ENCODE measurements around the gene TSC22D3.
"Not testable (repeated sequence)": the region's sequence is repeated elsewhere in the genome, so short reads cannot be mapped to it uniquely, and the experiment has no call there.

TSC22D3 gene

DNA sequence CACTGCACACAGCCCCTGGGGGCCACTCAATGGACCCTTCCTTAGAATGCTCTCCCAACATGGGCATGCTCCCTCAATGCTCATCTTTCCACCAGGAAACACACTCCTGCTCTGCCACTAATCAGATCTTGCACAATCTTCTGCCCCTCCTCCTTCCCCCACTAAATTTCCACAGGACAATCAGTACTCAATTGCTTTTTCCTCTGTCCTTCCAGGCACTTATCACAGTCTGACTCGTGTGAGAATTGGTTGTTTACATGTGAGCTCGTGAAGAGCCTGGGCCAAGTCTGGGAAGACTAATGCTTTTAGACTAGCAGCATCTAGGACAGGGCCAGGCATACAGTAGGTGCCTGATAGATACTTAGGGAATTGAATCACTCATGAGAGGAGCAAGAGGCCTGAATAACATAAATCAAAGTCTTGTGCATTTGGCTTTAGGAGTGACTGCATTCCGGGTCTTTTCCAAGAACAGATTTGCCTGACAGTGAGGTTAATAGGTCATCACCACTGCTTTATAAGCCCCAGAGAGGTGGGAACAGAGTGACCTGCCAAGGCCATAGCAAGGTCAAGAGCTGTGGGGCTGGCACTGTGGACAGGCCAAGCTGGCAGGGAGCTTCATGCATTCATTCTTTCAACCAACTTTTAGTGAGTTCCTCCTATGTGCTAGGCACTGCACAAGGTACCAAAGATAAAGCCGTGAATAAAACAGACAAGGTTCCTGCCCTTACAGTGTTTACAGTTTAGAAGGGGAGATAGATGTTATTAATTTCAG is 92.3 kb downstream of the TSC22D3 start:
- DNase-seq (ENCODE audit: low read depth in 2 of 2): no peak

DNA sequence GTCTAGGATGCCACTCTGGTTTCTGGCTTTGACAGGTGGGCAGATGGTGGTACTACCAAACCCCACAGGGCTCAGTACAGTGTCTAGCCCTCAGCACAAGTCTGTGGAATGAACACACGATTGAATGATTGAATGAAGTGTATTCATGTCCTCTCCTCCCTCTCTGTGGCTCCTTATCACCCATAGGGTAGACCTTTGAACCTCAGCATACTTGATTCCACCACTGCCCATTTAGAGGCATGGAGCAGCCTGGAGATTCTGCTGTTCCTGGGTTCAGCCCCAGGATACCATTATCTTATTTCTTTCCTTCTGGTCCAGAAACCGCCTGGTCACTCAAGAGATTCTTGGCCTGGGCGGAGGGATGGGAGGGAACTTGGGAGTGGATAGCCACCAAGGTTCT is 93.3 kb downstream of the TSC22D3 start:
- DNase-seq (ENCODE audit: low read depth in 2 of 2): no peak

DNA sequence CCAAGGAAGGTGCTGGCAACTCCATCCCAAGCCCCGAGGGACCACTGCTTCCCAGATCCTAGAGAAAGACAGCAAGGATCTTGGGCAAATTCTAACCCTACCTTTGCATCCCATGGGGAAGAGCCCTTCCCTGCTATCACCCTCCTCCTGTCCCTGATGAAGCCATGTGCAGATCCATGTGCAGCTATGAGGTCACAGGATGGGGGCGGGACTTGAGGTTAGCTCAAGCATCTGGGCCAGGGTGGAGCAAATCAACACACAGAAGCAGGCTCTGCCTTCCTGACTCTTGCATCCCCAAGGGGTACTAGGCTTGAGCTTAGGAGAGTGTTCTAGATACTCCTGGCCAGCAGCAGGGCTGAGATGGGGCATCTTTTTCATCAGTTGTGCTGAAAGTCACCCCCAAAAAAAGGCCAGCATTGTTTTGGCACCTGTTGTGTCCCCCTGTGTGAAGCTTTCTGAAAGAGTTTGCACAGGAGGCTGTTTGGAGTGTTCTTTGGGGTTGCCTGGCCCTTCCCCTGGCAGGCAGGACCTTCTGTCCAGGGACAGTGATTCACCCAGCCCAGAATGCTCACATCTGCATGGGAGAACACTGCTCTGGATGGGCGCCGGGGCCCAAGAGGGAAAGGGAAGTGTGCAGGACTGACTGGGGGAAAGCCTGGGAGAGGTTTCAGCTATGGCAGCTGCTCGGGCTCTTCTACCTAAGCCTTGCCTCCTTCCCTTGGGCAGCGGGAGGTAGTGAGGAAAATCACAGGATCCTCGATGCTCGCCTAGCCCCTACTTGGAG is 96.4 kb downstream of the TSC22D3 start:
- peak; percentile 44 to 45 for DNase-seq (ENCODE audit: low read depth in 2 of 2)

DNA sequence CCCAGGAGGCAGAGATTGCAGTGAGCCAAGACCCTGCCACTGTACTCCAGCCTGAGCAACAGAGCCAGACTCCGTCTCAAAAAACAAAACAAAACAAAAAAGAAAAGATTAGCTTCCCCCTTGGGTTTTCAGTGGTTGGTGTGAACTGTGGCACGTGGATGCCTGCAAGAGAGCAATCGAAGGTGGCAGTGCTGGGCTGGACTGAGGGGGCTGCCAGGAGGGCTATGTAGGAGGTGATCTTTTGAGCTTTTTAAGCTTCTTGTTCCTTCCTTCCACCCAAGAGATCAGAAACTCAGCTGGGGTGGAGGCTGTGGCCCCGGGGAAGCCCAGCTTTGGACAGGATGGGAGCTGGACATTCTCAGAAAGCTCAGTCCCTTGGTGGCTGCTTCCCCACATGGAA is 97.7 kb downstream of the TSC22D3 start:
- no peak for DNase-seq (ENCODE audit: low read depth in 2 of 2)

DNA sequence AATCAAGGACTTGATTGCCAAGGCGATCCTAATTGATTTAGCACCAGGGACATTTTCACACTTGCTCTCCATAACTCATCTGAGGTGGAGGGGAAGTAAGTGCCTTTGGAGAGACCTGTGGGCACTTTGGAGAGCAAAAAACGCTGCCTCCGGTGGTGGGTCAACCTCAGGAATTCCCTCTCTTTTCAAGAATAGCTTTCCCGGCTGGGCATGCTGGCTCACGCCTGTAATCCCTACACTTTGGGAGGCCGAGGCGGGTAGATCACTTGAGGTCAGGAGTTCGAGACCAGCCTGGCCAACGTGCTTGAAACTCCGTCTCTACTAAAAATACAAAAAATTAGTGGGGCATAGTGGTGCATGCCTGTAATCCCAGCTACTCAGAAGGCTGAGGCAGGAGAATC is 98.1 kb downstream of the TSC22D3 start:
- no peak for DNase-seq (ENCODE audit: low read depth in 2 of 2)

DNA sequence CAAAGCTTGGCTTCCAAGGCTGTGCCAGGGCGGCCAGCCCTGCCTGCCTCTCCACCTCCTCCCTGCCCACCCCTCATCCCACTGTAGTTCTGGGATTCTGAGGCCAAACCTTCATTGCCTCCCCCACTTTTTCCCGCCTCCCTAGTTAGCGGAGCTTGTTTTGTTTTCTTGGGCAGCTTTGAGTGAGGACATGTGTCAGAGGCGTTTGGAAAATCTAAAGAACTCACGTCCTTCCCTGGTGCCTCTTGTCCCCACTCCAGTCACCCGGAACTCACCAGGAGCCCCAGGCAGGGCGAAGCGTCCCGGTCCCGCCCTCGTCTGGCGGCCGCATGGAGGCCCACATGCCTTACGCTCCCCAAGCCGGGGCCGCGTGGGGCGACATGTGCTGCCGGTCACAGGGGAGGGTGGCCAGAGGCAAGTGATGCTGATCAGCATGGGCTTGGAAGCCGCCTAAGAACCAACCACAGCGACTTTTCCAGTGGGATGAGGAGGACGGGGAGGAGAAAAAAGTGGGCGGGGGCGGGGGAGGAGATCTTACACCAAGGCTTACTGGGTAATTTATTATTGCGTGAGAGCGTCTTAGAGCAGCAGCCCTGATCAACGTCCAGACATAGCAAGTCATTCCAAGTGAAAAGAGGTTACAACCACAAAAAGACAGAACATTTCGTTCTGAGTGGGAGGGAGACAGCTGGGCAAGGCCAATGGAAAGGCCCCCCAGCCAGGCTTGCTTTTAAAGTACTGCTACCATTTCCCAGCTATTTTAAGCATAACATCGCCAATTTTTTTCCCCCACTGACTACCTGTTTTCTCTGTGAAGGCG is 98.8 kb downstream of the TSC22D3 start:
- peak in 1 of 2 donors; percentile 35 for DNase-seq (ENCODE audit: low read depth in 2 of 2)

DNA sequence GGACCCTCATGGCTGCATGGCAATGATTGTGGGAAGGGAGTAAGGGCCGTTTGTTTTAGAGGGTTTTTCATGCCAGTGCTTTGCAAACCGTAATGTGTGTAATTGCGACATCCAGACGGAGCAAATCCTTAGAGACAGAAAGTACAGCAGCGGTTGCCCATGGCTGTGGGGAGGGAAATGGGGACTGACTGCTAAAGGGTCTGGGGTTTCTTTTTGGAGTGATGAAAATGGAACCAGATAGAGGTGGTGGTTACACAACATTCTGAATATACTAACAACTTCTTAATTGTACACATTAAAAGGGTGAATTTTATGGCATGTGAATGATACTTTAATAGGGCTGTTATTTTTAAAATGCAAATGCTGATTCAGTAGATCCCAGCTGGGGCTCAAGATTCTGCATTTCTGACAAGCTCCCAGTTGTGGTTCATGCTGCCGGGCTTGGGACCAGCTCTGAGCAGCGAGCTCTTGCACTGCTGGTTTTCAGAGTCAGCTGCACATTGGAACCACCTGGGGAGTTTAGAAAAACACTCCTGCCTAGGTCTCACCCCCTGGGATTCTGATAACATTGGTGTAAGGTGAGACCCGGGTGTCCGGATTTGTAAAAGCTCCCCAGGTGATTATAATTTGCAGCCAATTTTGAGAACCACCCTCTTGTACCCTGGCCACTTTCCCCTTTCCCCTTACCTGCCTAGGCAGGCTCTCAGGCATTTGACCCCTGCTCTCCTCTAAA is 99.6 kb downstream of the TSC22D3 start:
- DNase-seq (ENCODE audit: low read depth in 2 of 2): no peak

DNA sequence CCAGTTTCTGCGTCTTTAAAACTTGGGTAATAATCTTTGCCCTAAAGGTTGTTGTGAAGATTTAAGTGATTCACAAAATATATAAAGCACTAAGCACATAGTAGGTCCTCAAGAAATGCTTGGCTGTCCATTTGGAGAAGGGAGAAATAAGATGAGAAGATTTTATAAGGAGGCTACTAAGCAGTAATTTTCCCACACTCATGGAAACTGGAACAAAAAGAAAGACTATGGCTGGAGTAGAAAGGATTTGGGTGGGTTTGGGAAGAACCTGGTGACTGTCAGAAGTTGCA is 100.3 kb downstream of the TSC22D3 start:
- no peak for DNase-seq (ENCODE audit: low read depth in 2 of 2)

DNA sequence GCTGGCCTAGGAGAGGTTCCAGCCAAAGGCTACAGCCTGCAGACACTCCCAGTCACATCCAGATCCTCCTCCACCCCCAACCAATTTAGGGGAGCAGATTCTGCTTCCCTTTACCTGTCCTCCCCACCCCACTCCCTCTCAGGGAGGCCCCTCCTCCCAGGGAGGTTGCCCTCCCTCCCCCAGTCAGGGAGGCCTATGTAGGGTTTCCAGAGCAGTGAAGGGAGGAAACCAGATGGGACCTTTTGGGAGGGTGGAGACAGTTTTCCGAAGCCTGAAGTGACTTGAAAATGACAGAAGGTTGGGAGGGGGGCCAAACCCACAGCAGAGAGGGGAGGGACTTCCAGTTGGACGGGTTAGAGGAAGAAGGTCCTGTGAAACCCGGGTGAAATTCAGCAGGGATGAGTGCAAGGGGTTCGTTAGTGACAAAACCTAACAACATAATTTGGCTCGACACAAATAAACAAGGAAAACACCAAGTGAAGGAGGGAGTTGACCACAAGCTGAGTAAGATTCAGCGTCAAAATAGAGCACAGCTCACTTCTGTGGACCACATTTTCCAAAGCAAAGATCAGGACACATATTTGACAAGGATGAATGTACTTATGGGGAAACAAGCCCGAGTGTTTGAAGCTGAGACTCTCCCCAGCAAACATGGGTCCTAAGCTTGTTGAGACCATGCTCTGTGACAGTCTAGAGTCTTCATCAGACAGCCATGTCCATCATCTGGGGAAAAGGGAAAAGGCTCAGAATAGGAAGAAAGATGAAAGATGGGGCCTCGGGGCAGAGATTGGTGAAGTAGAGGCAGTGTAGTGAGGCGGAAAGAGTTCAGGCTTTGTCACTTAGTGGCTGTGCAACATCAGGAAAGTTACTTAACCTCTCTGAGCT is 100.9 kb downstream of the TSC22D3 start:
- DNase-seq (ENCODE audit: low read depth in 2 of 2): no peak

DNA sequence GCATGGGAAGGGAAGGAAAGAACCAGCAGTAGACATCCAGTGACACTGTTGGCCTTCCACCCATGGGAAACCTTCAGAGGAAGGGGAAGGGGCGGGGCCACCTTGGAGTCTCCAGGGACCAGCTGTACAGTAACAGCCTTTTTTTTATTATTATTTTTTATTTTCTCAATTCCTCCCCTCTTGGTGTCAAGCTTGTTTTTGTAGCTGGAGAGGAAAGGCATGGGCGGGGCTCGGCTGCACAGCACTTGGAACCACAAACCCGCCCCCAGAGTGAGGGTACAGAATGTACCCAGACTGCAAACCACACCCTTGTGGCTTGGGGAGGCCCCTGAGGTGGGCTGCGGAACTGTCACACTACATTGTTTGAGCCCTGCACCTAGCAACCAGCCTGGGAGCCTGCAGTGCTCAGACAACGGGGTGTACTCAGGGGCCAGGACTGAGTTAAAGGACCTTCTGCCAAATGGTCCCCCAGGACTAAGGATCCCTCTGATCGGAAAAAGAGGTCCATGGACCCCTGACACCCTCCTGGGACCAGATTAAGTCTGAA is 101.6 kb downstream of the TSC22D3 start:
- DNase-seq (ENCODE audit: low read depth in 2 of 2): peak; percentile 67 to 83

DNA sequence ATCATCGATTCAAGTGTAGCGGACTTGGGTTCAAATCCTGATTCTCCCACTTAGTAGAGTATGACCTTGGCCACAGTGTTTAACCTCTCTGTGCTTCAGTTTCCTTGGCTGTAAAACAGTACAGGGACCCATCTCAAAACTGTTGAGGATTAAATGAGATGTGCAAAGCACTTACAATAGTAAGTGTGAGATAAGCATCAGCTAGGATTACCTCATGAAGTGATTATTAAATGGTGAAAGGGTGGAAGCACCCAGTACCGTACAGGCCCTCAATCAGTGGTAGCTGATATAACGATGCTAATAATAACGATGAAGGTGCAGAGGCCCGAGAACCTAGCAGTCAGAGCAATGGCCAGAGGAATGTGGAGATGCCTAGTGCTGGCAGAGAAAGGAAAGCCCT is 102.2 kb downstream of the TSC22D3 start:
- no peak for DNase-seq (ENCODE audit: low read depth in 2 of 2)

DNA sequence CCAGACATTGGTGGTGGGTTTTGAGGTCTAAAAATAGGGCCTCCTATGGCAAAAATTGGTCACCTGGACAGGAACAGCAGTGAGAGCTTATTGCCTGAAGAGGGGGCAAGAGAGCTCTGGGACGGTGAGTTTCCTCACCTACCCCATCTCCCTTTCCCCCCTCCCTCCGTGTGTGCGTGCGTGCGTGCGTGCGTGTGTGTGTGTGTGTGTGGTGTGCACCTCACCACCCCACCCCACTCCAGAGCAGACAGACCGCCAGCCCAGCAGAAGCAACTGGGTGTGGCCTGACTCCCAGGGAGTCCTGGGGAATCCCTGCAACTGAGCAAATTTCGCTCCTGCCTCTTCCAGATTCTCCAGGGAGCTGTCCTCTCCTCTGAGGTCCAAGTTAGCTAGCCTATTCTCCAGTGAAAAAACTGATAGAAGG is 102.6 kb downstream of the TSC22D3 start:
- peak; percentile 26 to 56 for DNase-seq (ENCODE audit: low read depth in 2 of 2)

DNA sequence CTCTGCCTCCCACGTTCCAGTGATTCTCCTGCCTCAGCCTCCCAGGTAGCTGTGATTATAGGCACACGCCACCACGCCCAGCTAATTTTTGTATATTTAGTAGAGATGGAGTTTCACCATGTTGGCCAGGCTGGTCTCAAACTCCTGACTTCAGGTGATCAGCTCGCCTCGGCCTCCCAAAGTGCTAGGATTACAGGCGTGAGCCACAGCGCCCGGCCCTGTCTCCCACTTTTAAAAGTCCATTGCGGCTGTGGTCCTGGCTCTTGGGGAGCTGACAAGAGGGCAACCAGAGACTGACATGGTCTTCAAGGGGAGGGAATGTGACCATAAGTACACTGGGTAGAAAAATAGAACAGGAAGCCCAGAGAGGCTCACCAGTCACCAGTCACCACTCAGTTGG is 104.3 kb downstream of the TSC22D3 start:
- DNase-seq (ENCODE audit: low read depth in 2 of 2): not testable (repeated sequence)

DNA sequence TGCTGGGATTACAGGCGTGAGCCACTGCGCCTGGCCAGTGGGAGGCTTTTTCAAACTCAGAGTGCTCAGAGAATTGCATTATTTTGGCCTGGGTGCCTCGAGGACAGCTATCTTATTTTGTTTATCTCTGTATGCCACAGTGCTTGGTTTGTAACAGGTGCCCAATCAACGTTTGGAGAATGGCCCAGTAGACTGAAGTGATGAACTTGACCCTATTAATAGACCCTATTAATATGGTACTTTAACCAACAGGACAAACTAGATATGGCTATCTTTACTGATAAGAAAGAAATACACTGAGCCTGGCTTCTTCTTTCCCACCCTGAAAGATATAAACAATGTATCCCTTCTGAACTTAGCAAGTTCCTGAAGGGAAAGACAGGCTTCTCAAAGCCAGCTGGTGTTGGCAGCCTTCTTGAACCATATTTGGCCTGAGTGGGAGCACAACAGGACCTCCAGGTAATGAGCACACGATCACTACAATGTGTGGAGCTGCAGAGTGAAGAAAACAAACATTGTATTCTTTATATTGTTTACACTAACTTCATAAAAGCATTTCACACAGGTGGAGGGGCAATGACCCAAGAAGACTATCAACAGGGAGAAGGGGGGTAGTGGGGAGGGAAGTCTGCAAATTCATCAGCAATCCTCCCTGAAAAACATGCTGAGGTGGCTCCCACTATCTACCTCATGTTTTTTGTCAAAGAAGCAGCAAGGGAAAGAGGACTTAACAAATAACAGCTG is 105.5 kb downstream of the TSC22D3 start:
- no peak for DNase-seq (ENCODE audit: low read depth in 2 of 2)

DNA sequence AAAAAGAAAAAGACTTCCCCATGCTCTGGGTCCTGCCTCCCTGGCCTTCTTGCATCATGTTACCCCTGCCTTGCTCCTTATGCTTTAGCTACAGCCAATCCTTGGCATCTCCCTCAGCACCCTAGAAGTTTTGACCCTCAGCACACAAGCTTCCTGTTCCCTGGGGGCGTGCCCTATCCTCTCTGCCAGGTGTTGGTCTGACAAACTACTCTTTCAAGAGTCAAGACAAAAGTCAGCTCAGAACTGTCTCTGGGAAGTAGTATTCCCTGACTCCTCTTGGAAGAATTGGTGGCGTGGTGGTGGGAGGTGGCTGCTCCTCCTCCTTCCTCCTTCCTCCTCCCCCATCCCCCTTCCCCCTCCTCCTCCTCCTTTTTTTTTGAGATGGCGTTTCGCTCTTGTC is 106.3 kb downstream of the TSC22D3 start:
- no peak for DNase-seq (ENCODE audit: low read depth in 2 of 2)

DNA sequence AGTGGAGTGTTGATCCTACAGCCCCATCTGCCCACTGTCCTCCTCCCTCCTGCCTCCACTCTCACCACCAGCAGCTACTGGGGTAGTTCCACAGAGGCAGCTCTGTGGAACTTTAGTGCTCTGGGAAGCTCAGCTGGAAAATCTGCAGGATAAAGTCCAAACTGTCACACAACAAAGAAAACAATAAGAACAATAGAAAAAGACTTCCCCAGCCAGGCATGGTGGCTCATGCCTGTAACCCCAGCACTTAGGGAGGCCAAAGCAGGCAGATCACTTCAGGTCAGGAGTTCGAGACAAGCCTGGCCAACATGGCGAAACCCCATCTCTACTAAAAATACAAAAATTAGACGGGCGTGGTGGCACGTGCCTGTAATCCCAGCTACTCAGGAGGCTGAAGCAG is 106.9 kb downstream of the TSC22D3 start:
- not testable (repeated sequence) for DNase-seq (ENCODE audit: low read depth in 2 of 2)

DNA sequence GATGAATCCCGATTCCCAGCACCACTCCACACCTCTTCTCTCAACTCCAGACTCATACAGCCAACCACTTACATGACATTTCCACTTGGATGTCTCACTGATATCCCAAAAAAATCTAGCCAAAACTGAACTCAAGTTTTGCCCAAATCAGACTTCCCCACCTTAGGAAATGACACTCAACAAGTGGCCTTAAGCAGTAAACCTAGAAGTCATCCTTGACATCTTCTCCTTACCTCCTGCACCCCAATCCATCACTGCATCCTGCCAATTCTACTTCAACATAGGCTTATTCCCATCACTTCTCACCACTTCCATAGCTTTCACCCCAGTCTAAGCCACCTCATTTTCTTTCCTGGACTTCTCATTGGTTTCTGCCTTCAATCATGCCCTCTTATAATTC is 108.2 kb downstream of the TSC22D3 start:
- no peak for DNase-seq (ENCODE audit: low read depth in 2 of 2)

DNA sequence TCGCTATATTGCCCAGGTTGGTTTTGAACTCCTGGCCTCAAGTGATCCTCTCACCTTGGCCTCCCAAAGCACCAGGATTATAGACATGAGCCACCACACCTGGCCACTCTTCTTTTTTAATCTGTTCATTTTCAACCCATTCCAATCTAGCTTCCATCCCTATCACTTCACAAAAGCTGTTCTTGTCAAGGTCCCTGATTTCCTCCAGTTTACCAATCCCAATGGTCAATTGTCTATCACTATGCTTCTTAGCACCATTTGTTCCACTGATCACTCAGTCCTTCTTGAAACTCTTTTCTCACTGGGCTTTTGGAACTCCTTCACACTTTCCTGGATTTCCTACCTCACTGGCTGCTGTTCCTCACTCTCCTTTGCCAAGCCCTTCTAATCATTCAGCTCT is 108.7 kb downstream of the TSC22D3 start:
- no peak for DNase-seq (ENCODE audit: low read depth in 2 of 2)
